EL (cell line): ENCODE measurements around the gene NFATC2.

ENCODE experiments used
- DNase-seq: peaks from one replicate; pipeline ENCODE4 v3.0.0-alpha.2; 2016

Gene NFATC2

GRCh38 chr20:51513545-51513944, 29.0 kb downstream of the NFATC2 start:
- DNase-seq: no peak

GRCh38 chr20:51512645-51513044, 29.9 kb downstream of the NFATC2 start:
- no peak for DNase-seq

- peak; percentile 5 for DNase-seq
Measured at GRCh38 chr20:51511861-51512619, 30.5 kb downstream of the NFATC2 start.

DNA sequence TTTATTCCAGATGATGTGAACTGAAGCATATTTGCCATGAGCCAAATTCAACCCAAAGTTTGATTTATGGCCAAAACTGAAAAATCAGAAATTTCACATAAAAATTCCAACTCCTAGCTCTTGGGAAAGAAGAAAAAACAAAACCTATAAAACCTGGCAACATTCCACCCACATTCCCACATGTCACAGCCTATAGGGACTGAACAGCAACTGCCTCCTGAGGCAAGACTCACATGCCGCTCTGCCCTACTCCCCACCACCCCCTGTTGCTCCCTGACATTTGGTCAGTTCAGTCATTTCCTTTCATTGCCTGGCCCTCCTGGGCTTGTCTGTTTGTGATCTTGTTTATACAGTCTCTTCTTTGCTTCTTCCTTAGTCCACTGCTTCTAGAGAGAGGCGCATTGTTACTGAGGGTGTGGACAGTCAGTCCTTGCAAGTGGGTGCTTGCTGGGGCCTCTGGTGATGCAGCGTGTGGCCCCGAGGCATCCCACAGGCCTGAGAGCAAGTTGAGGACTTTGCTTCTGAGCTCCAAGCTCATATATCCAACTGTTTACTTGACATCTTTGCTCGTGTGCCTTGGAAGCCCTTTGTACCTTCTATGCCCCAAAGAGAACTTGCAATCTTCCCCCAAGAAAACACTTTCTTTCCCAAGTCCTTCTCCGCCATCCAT, 31.4 kb downstream of the NFATC2 start:
- DNase-seq: peak; percentile 20

DNA sequence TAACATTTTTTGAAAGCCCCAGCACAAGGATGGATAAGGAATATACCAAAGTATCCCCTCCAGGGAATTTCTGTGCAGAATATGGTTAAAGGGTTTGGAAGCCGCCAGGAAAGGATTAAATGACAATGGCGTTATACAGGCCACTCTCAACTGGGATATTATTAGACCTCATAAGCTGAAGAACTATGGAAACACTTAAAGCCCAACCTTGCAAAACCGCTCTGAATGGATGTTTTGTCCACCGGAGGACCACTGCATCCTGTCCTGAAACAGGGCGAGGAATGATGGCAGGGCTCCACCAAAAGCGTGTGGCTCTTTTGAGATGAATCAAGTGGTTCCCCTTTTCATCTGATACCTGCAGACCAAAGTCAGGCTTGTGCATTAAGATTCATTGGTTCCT, 32.4 kb downstream of the NFATC2 start:
- no peak for DNase-seq

DNA sequence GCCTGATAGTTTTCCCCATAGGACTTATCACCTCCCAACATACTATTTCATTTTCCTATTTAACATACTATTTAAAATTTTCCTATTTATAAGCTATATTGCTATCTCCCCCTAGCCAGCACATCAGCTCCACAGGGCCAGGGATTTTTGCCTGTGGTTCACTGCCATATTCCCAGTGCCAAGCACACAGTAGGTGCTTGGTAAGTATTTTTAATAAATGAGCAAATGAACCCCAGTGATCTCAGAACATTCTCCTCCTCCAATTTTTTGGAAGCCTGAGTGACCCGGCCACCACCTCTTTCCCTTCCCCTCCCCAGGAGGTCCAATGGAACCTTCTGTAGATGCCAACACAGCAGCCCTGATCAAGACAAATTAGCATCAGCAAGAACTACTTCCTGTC, 33.3 kb downstream of the NFATC2 start:
- no peak for DNase-seq

- DNase-seq: no peak
Measured at GRCh38 chr20:51508780-51509179, 33.7 kb downstream of the NFATC2 start.

- no peak for DNase-seq
Measured at GRCh38 chr20:51508158-51508557, 34.4 kb downstream of the NFATC2 start.

DNA sequence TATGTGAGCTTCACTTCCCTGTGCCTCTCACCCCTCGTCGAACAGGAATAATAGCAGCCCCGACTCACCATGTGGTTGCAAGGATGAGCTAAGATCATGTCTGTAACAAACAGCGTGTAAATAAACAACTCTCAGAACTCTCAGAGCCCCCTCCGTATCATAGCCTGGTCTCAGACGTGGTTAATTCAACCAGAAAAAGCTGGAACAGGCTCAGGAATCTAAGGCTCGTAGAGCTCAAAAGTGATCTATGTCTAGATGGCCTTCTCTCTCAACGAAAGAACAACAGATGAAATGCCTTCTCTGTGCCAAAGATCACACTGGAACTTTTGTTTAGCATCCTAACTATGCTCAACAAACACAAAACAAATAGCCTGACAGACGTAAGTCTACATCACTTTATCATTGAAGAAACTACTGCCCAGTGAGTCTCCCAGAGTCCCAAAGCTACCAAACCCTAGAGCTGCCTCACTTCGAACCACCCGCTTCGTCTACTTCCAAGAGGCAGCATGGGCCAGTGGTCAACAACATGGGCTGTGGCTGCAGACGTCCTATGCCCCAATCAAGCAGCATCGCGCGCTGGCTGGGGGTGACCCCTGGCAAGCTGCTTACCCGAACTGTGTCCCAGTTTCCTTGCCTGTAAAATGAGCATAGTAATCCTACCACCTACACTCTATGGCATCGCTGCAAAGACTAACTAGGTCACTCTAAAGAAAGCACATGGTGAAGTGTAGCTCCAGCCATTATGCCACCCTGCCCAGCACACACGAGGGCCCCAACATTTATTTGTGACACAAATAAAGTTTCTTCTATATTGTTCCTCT, 35.1 kb downstream of the NFATC2 start:
- no peak for DNase-seq

DNA sequence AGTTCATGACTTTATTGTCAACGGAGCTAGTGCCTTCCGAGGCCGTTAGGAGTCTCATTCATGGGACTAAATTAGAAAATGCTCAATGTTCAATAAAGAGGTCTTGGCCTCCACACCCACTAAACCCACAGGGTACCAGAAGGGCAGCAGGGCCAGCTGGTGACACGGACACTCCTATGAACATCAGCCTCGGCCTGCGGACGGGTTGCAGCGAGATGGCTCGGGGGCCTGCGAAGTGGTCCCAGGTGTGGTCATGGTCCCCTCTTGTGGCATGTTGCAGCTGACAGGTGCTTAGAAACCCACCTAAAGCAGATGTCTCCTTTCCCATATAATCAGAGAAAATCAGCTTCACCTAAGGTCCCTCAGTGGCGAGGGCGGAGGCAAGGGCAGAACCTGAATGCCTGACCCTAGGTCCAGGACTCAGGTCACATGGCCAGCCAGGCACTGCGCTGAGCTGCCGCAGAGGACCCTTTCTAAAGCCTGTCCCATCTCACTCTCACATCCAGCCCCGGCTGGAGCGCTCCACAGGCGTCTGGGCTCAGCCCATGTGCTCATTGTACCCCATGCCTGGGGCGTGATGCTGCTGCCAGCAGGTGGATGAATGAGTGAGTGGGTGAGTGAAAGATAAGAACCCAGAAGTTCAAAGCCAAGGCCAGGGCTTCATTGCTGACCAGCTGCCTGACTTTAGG, 35.8 kb downstream of the NFATC2 start:
- no peak for DNase-seq

GRCh38 chr20:51505566-51505965, 37.0 kb downstream of the NFATC2 start:
- no peak for DNase-seq

- no peak for DNase-seq
Measured at GRCh38 chr20:51503376-51503775, 39.1 kb downstream of the NFATC2 start.

DNA sequence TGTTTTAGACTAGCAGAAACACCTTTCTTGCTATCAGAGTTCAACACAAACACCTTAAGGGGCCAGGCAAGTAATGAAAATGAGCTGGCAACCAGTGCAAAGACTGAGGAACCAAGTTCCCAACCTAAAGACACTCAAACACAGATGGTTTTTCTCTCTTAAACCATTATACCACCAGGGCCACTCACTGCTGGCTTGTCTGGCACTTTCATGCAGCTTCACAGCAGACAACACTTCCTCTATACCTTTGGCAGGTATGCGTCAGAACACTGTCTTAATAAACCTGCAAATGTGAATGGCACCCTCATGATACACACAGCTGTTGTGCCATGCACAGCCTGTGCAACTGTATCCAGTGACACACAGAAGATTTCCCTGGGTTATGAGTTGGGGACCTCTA, 41.6 kb downstream of the NFATC2 start:
- DNase-seq: no peak

DNA sequence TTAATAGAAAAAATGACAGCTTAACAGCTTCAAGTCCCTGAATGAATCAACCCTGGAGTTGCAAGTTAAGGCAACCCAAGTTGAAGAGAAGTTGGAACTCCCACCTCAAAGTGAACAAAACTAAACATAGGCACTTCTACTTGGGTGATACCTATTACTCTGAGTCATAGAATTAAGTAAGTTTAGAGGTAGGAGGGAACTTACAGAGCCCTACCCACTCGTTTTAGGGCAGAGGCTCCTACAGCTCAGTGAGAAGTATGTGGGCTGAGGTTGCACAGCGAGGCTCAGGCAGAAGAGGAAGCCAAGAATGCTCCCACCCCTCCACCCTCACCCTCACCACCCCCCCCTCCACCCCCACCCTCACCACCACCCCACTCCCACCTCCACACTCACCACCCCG, 42.2 kb downstream of the NFATC2 start:
- DNase-seq: no peak

GRCh38 chr20:51498765-51499540, 43.6 kb downstream of the NFATC2 start:
- no peak for DNase-seq

GRCh38 chr20:51497542-51498467, 44.7 kb downstream of the NFATC2 start:
- DNase-seq: no peak

GRCh38 chr20:51496964-51497363, 45.6 kb downstream of the NFATC2 start:
- no peak for DNase-seq

DNA sequence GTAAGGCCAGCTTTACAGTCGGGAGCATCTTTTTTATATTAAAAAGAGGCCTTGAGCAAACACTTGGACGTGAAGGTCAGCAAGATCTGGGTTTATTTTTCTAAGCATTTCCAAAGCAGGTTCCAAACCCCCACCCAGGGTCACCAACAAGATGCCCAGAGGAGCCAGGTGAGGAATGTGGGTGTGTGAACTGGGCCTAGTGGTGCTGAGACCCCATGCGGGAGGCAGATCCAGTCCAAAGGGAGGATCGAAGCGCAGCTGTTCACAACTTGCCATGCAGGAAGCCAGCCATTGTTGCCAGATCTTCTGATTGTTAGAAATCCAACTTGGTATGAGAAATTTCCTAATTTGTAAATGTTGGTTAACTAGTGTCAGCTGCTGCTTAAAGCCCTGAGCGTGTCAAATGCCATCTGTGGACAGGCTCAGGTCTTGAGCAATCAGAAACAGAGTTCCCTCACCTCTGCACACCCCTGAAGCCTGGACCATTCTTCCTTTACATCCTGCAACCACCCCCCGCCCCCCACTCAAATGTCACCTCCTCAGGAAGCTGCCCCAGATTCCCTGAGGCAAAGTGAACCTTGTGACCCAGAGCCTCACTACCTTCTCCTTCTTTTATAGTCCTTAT, 46.5 kb downstream of the NFATC2 start:
- DNase-seq: no peak

DNA sequence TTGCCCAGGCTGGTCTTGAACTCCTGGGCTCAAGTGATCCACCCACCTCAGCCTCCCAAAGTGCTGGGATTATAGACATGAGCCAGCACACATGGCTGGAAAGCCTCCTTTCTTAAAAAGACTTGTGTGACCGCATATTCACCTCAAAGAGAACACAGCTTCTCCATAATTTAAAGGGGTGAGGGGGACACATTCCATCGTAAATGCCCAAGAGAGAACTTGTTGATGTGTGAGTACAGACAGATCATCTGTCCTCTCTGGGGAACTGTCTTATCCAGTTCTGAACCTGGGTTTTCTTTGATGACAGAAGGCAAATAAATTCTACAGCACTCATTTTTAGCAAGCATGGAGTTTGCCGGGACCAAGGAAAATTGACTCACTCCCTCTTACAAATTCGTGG, 47.2 kb downstream of the NFATC2 start:
- DNase-seq: no peak

DNA sequence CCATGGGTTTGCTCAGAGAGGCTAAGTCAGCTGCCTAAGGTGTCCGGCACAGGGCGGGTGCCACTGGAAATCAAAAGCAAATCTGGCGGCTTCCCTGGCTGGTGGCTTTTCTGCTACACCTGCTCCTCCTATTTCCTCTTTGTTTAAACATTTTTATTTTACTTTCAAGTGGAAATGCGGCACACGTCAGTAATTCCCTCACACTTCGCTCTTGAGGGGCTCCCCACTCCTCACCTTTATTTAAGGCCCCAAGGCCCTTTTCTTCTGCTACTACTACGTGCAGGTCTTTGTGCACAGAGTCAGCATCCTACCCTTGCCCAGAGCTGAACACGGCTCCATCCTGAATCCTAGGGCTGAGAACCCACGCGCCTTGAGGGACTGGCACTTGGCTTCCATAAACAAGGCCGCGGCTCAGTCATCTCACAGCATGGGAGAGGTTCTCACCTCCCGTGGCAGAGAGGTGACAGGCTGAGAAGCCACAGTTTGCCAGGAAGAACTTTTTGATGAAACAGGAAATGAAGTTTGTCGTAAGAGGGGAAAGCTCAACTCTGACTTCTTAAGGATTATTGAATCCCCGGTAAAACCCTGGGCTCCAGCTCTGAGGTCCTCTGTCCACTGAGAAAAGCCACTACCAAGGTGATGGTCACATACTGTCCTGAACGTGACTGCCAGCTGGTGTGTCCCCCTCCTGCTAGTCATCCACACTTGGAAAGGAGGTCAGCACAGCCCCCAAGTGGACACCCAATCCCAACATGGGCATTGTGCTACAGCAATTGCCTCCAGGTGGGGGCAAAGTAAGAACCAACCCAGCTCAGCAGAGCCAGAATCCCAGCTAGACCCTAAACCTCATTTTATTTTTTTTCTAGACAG, 48.0 kb downstream of the NFATC2 start:
- no peak for DNase-seq
